AG04449 (cell line): ENCODE data around the gene GSX2.

Source experiments
- CTCF ChIA-PET: fragments of 350-600 bp; formaldehyde crosslinking; extraction: SDS; loops from one replicate; lab custom pipeline; 2021; ENCODE audit warnings: antibody characterized with exemption; lab: Yijun Ruan, JAX
- POLR2A ChIA-PET: fragments of 400-600, 350-600 bp; formaldehyde crosslinking; extraction: SDS; loops from one replicate; lab custom pipeline; 2020; ENCODE audit warnings: antibody characterized with exemption, inconsistent platforms; lab: Yijun Ruan, JAX
- DNase-seq: peaks from one replicate; pipeline ENCODE4 v3.0.0-alpha.2; 2010; ENCODE audit warnings: low read depth, low spot score
- H3K4me3 ChIP-seq: 2 replicates; pipeline ENCODE4 v1.5.1; 2011; ENCODE audit warnings: low read depth, mild to moderate bottlenecking, control low read depth, low read length
- TF ChIP-seq, protein P1 (sequence below): IDR thresholded peaks from one replicate; pipeline ENCODE4 v1.5.1; 2011; ENCODE audit warnings: mild to moderate bottlenecking, moderate library complexity, low read length, control low read depth, inconsistent platforms; ENCODE audit not compliant: insufficient read depth; ENCODE audit errors: missing control alignments

Gene GSX2

DNA sequence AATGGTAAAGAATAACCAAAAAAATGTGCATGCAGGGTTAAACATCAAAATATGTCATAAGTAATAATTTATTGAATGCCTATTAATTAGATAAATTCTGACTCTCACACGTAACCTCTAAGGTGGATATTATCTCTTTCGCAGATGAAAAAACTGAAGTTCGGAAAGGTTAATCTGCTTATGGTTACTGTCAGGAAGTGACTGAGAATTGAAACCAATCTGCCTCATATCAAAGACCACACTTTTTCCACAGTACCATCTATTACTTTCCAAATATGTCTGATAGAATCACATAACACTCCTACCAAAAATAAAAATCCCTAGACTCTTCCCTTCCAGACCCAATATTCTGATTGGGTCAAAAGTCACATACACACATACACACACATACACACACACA, 41.8 kb upstream of the GSX2 start:
- POLR2A ChIA-PET, result interaction anchor here (0.7 kb wide), 1 partner anchor 176 kb away, joined by 3 read pairs; no protein-coding TSS in a partner anchor
- TF ChIP-seq, protein P1, sequence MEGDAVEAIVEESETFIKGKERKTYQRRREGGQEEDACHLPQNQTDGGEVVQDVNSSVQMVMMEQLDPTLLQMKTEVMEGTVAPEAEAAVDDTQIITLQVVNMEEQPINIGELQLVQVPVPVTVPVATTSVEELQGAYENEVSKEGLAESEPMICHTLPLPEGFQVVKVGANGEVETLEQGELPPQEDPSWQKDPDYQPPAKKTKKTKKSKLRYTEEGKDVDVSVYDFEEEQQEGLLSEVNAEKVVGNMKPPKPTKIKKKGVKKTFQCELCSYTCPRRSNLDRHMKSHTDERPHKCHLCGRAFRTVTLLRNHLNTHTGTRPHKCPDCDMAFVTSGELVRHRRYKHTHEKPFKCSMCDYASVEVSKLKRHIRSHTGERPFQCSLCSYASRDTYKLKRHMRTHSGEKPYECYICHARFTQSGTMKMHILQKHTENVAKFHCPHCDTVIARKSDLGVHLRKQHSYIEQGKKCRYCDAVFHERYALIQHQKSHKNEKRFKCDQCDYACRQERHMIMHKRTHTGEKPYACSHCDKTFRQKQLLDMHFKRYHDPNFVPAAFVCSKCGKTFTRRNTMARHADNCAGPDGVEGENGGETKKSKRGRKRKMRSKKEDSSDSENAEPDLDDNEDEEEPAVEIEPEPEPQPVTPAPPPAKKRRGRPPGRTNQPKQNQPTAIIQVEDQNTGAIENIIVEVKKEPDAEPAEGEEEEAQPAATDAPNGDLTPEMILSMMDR, result no peak
- CTCF ChIA-PET, result interaction anchor here (1.4 to 2.5 kb wide), 2 partner anchors 150 to 176 kb away, joined by 4 to 10 read pairs; no protein-coding TSS in a partner anchor
- DNase-seq, result no peak
- no peak overlapping the region for H3K4me3 ChIP-seq

DNA sequence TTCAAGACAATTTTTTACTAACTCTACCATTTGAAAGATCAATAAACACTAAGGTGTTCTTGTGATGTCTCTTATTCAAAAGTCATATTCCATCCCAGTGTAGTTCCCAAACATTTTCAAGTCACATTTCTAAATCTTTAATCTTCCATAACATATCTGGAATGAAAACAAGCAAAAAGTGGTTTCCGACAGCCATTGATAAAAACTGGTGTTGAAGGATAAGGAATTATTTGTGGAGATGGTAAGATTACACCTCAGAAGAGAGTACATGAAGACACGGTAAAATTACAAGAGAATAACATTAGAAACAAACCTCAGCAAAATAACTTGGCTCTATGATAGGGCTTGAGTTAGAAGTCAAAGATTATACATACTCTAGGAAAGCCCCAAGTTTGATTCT, 39.8 kb upstream of the GSX2 start:
- TF ChIP-seq, protein P1, result no peak
- CTCF ChIA-PET, result no interaction called here
- POLR2A ChIA-PET, result interaction anchor here (0.7 kb wide), 1 partner anchor 162 kb away, joined by 3 read pairs; no protein-coding TSS in a partner anchor
- no peak for DNase-seq
- no peak overlapping the region for H3K4me3 ChIP-seq

DNA sequence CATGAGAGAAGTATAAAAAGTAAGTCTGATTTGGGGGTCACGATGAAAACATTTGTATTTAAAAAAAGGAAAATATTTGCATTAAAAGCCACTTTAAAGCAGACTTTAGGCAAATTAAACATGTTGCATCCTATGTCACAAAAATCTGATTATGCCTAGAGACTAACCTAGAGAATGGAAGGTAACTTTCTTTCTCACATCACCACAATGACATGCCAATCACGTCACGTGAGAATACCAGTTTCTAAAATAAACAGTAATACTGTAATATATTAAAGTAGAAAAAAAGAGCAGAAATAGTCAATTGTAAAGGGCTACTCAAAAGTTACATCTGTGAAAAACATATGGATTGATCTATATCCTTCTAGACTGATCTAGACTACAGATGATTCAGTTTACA, 38.9 kb upstream of the GSX2 start:
- POLR2A ChIA-PET, result no interaction called here
- no peak for DNase-seq
- H3K4me3 ChIP-seq, result no peak overlapping the region
- CTCF ChIA-PET, result no interaction called here
- TF ChIP-seq, protein P1, result no peak

DNA sequence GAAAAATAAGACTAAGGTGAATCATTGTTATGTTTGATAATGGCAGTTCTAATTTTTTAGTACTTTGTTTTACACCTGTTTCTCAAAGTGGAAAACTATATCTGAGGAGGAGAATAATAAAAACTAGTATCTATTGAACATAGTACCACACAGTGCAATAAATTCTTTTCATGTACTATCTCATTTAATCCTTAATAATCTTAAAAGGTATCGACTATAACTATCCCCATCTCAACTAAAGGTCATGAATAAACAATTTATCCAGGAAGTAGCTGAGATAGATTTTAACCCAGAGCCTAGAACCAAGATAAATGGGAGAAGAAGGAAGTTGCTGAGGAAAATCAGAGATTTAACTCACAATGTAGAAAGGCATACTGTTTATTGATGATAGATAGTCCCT, 38.1 kb upstream of the GSX2 start:
- ChIA-PET CTCF (interaction anchor here (1.1 to 1.4 kb wide), 2 partner anchors 131 to 157 kb away, joined by 5 to 7 read pairs; no protein-coding TSS in a partner anchor), POLR2A (interaction anchor here (0.7 kb wide), 1 partner anchor 30 kb away, joined by 3 read pairs; no protein-coding TSS in a partner anchor)
- no peak for DNase-seq
- H3K4me3 ChIP-seq, result peak overlapping the region; percentile 87
- TF ChIP-seq, protein P1, result no peak

DNA sequence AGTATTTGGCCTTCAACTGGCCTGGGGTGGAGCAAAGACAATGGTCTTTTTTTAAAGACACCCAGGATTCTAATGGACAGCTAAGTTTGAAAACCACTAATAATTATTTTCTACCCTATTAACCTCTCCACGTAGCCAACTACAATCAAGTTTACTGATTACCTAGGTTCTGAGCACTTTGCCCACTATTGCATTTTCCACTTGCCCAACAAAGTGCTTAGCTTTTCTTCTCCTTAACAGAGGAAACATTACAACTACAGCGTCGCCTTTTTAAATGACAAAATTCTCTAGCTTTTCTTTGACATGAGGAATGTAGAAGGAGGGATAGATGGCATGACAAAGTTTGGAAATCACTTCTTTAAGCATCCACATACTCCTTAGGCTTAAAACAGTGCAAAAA, 37.6 kb upstream of the GSX2 start:
- H3K4me3 ChIP-seq, result peak overlapping the region; percentile 87
- POLR2A ChIA-PET, result interaction anchor here (0.7 kb wide), 1 partner anchor 30 kb away, joined by 3 read pairs; no protein-coding TSS in a partner anchor
- CTCF ChIA-PET, result interaction anchor here (1.1 to 2.6 kb wide), 3 partner anchors 132 to 171 kb away, joined by 5 to 10 read pairs (median 7); no protein-coding TSS in a partner anchor
- DNase-seq, result no peak
- TF ChIP-seq, protein P1, result no peak

DNA sequence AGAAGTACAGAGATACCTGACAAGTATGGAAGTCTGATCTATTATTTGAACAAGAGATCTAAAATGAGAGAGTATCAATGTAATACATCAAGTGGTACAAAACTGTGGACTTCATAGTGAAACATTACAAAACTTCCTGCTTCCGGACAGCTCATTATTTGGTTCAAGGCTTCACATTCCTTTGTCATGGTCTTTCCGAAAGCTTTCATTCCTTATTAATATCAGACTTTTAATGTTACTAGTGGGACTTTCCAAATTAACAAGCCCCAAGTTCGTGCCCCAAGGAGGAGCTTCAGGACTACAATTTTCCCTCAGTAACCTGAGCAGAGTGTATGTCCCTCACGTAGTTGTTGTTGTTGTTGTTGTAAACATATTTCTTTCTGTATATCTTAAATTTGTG, 36.7 kb upstream of the GSX2 start:
- ChIA-PET POLR2A (no interaction called here), CTCF (interaction anchor here (1.4 to 2.6 kb wide), 5 partner anchors 9 to 170 kb away, joined by 4 to 10 read pairs (median 5); no protein-coding TSS in a partner anchor)
- TF ChIP-seq, protein P1, result no peak
- peak overlapping the region; percentile 87 for H3K4me3 ChIP-seq
- DNase-seq, result no peak
